Renal cortex interstitium (tissue), 15 donors: ENCODE data around the gene SCGB2B2. TPM values are rescaled to one million over a fixed set of nuclear protein-coding genes. Genes with fewer than 3 reads are reported as not detected.
A peak's percentile ranks its signal among the peaks of the same experiment; 100 is the strongest.
"Not testable (repeated sequence)": the region's sequence is repeated elsewhere in the genome, so short reads cannot be mapped to it uniquely, and the experiment has no call there.

Source experiments
- DNase-seq, 11 donors: peaks; one replicate each; pipeline ENCODE4 v3.0.0-alpha.2; 2013; ENCODE audit warnings: low read depth in 9 of 11, low spot score in 4 of 11; ENCODE audit errors: extremely low read depth in 1 of 11
- long read RNA-seq, 16 experiments: transcript quantifications; one replicate each; lab custom pipeline, GENCODE V29; 2026
- polyA plus RNA-seq, 3 donors: library from polyadenylated mRNA; unstranded; fragments of 120-200 nt; gene quantifications; one replicate each; pipeline ENCODE4 v1.2.1, GENCODE V29; 2013; ENCODE audit not compliant: insufficient read length in 3 of 3

The SCGB2B2 gene, protein sequence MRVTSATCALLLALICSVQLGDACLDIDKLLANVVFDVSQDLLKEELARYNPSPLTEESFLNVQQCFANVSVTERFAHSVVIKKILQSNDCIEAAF
- polyA plus RNA-seq, result 1 to 10 TPM; 1.1 to 1.5 (median 1.4) TPM
- long read RNA-seq, donor 1, result 0 reads
- long read RNA-seq, donor 2, partial matches to known transcripts, result 11 of 11 reads
- long read RNA-seq, donor 2, other reads (novel, unspliced or antisense), result 0 of 11 reads
- long read RNA-seq, donor 3, partial matches to known transcripts, result 57 of 57 reads
- long read RNA-seq, donor 3, other reads (novel, unspliced or antisense), result 0 of 57 reads
- long read RNA-seq, donor 4, result 0 reads
- long read RNA-seq, donor 5, partial matches to known transcripts, result 0 of 1 reads
- long read RNA-seq, donor 5, other reads (novel, unspliced or antisense), result 0 of 1 reads
- long read RNA-seq, donor 6, partial matches to known transcripts, result 43 of 43 reads
- long read RNA-seq, donor 6, other reads (novel, unspliced or antisense), result 0 of 43 reads
- long read RNA-seq, donor 7, partial matches to known transcripts, result 35 of 35 reads
- long read RNA-seq, donor 7, other reads (novel, unspliced or antisense), result 0 of 35 reads
- long read RNA-seq, donor 8, partial matches to known transcripts, result 27 of 27 reads
- long read RNA-seq, donor 8, other reads (novel, unspliced or antisense), result 0 of 27 reads
- long read RNA-seq, donor 9, partial matches to known transcripts, result 25 of 25 reads
- long read RNA-seq, donor 9, other reads (novel, unspliced or antisense), result 0 of 25 reads
- long read RNA-seq, donor 10, partial matches to known transcripts, result 16 of 29 reads
- long read RNA-seq, donor 10, other reads (novel, unspliced or antisense), result 13 of 29 reads
- long read RNA-seq, donor 11, partial matches to known transcripts, result 5 of 5 reads
- long read RNA-seq, donor 11, other reads (novel, unspliced or antisense), result 0 of 5 reads
- long read RNA-seq, donor 12, partial matches to known transcripts, result 5 of 5 reads
- long read RNA-seq, donor 12, other reads (novel, unspliced or antisense), result 0 of 5 reads
- long read RNA-seq, donor 13, partial matches to known transcripts, result 36 of 36 reads
- long read RNA-seq, donor 13, other reads (novel, unspliced or antisense), result 0 of 36 reads
- long read RNA-seq, donor 14, partial matches to known transcripts, result 43 of 43 reads
- long read RNA-seq, donor 14, other reads (novel, unspliced or antisense), result 0 of 43 reads
- long read RNA-seq, donor 15, result 0 reads
- long read RNA-seq, donor 16, result 0 reads

DNA sequence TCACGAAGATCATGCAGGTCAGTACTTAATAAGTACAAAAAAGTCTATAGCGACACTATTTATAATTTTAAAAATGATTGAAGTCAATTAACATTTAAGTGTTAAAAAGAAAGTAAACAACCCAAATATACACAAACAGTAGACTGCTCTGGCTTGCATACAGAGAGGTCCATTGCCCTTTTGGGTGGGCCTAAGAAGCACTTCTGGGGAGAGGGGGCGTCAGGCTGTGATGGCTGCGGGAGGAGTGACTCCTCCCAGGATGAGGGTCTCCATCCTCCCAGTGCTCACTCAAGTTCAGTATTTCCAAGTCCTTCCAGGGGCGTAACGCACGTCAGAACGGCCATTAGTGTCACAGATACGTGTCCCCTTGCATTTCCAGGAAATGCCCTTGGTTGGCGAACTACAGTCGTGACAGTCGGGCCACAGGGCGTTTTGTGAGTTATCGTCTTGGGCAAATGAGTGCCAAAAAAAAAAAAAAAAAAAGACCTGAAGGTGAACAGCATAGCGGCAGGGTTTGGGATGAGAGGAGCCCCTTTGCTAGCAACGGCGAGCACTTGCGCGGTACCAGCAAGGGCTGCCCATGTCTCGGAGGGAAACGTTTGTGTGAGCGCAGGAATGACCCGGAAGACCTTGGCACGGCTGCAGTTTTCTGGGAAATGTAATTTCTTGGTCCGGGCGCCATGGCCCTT lies at the start of gene SCGB2B2:
Gene SCGB2B2 (minus strand): TSS at position 463 of the 689 bp plus-strand sequence. CDS start 82,596 bp downstream, outside the sequence.
- DNase-seq, result peak; percentile 33 to 78 (median 62)

DNA sequence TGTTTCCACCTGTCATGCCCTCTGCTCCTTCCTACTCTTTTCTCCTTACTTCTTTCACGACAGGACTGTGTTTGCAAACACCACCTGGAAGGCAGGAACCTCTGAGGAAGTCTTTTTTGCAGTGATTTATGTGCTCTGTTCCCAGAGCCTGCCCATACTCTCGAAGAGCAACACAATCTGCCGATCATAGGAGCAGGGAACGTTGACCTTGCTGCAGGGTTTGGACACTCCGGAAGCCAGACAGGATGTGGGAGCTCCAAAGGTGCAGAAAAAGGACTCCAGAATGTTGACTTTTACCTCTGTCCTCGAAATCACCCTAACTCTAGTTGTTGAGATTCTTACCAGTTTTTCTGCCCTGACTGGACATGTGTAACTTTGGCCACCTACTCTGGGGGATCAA lies 48.4 kb upstream of the SCGB2B2 start:
- DNase-seq, result no peak

DNA sequence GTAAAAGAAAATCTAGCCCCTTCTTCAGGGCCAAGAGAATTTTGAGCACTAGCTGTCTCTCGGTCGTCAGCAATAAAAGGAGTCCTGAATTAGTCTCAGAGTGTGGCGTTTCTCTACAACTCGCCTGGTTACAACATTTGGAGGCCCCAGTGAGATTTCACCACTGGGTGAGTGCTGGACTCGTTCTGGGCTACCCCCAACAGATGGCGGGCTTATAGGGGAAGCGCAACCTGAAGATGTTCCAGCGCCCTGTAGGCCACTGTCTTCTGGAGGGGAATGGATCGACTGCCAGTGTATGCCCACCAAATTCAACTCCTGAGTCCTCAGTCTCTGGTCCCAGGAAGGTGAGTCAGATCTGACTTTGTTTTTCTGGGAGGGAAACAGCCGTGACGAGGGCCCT lies 45.4 kb upstream of the SCGB2B2 start:
- no peak for DNase-seq

DNA sequence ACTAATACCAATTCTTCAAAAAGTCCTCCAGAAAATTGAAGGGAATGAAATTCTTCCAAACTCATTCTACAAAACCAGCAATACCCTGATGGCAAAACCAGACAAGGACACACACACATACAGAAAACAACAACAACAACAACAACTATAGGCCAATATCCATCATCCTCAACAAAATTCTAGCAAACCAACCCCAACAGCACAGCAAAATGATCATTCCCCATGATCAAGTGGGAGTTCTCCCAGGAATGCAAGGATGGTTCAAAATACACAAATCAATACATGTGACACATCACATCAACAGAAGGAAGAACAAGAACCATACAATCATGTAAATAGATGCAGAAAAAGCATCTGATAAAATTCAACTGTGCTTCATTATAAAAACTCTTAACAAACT lies 38.4 kb upstream of the SCGB2B2 start:
- no peak for DNase-seq

DNA sequence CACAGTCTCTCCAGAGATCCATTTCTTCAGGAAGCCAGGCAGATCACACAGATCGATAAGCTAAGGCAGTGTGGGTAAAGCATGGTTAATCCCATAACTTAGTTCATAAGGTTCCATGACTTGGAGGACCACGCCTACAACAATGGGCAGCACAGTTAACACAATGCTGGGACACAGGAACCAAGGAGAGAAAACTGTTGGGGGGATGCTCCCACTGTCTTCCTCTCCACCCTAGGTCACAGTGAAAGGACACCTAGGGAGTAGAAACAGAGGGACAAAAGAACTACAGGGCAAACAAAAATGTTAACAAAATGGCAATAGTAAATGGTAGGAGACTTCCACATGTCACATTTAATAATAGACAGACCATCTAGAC lies 36.3 kb upstream of the SCGB2B2 start:
- no peak for DNase-seq

DNA sequence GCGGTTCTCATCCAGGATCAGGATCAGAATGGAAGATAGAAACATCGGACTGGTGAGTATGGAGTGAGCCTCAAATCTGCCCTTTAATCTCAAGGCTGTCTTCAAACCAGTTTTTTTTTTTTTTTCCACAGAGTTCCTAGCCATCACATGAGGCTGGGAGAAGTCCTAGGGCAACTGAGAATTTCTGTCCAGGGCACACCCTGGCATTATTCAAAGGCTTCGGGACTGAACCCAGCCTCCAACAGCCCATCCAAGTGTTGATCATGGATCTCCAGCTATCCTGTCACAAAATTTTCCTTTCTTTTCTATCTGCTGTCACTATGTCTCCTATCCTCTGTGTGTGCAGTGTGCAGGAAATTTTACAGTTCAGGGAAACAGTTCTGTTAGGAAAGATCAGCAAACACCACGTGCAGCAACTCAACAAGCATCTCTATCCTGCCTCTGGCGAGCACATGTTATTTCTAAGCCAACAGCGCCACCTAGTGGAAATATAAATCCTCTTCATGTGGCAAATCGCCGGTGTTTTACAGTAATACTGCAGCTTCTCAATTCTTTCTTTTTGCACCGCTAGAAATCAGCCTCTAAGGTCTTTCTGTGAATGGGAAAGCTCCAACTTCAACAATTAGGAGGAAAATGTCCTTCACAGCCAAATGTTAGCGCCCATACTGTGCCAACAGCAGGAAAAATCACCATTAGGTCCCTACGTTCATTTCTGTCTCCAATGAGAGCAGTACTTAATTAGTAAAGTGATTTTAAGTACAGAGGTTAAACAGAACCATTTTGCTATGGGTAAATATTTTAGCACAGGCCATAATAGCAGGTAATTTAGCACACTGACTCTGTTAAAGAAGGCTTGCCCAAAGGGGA lies 35.7 kb upstream of the SCGB2B2 start:
- peak in 9 of 11 donors; percentile 29 to 53 (median 46) for DNase-seq

DNA sequence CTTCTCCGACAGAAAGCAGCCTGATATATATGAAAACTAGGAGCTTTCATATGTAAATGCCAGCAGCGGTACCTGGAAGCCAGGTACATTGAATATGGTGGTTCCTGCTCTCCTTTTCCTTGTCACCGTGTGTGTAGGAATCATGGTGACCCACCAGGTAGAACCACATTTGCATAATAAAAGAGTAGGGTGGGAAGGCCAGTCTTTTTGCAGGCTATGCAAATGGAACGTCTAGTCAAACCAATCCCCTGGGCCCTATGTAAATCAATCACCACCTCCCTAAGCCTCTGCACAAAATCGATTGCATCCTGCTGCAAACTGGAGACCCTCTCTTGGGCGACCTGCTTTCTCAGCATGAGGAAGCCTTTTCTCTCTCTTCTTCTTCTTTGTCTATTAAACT lies 34.9 kb upstream of the SCGB2B2 start:
- DNase-seq, result no peak

DNA sequence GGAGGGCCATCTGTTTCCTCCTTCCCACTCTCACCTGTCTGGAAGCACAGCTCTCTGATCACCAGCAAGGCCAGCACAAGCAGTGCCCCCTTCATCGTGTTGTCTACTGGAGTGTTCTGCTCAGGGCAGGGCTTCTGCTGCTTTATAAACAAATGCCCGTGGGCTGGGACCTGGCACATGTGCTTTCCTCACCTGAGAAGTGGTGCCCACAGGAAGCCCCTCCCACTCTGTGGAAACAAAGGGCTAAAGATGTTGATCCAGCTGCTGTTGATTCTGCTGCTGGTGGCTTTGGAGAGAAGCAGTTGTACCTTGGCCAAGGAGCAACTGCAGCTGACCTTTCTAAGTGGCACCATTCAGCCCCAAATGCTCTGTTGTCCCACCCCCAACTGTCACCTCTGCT lies 30.7 kb upstream of the SCGB2B2 start:
- no peak for DNase-seq

DNA sequence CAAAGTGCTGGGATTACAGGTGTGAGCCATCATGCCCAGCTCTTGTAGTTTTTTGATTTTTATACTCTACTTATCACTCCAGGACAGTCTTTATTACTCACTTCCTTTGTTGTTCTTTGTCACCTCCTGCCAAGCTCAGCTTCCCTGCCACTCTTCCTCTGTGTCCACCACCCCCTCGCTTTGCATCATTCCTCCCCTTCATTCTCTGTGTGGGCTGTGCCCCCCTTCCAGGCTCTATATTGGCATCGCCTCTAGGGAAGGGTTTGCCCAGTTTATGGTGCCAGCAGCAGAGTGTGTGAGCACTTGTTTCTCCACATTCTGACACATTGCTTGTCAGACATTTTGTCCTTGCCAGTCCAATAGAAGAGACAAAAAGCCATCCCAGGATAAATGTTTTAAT lies 15.6 kb upstream of the SCGB2B2 start:
- DNase-seq, result no peak

DNA sequence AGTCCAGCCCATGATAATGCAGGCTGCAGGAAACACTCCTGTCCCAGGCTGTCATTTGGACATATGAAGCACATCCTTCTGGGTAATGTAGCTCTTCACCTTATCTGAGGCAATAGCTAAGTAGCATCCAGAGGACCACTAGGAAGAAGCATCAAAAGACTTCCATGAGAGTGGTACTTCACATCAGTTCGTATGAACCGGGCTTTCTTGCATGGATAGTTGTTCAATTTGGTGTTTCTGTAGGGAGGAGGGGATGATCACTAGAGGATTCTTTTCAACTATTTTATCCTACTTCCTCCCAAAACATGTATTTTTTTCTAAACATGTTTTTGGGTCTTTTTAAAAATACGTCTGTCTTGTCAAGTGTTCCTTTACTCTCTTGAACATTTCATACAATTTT lies 13.4 kb upstream of the SCGB2B2 start:
- no peak for DNase-seq

DNA sequence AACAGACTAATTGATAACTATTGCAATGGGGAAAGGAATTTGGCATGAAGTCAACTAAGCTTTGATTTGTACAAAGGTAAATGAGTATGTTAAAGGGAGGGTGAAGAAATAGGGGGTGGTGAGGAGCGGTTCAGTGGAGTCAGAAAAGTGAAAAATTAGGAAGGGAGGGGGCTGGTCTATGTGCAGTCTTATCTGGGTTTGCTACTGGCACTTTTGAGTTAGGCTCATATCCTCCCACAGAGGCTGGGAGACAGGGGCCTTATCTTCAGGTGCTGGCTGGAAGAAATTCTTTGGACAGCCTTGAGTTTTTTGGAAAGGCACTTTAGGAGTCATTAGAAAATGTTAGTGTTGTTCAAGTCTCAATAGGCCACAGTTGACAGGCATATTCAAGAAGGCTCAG lies 11.6 kb upstream of the SCGB2B2 start:
- DNase-seq, result no peak

DNA sequence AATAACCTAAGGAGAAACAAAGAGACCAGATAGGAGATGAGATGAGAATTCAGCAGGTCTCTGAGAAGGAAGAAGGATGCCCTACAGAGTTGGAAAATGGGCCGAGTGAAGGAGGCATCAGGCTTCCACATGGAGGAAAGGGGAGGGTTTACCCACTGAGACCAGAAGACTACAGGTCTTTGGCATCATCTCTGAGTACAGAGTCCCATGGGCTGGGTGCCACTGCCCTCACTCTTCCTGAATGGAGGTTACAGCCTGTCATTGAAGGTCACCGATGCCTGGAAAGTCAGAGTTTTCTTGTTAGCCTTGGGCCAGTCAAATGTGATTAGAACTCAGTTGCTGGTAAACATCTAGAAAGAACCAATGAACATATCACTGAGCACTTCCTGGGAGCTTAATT lies 10.4 kb upstream of the SCGB2B2 start:
- DNase-seq, result no peak

DNA sequence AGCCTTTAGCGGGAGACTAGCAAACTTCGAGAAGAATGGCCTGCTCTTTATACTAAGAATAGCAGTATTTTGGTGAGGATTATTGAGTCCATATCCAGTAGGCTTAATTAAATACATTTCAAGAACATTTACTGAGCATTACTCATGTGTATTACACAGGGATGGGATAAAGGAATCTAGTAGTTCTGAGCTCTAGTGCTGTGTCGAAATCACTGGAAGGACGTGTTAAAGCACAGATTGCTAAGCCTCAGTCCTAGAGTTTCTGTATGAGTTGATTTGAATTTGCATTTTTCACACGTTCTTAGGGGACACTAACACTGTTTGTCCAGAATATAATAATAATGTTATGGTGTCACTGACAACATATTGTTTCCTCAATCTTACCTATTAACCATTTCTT lies 9.5 kb upstream of the SCGB2B2 start:
- no peak for DNase-seq

DNA sequence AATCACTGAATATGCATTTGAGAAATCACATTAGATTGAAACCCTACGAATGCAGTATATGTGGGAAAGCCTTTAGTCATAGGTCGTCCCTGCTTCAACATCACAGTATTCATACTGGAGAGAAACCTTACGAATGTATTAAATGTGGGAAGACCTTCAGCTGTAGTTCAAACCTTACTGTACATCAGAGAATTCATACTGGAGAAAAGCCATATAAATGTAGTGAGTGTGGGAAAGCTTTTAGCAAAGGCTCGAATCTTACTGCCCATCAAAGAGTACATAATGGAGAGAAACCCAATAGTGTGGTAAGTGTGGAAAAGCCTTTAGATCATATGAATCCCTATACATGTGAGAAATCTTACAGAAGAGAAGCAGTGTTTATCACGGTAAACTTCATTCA lies 8.3 kb upstream of the SCGB2B2 start:
- DNase-seq, result not testable (repeated sequence)

DNA sequence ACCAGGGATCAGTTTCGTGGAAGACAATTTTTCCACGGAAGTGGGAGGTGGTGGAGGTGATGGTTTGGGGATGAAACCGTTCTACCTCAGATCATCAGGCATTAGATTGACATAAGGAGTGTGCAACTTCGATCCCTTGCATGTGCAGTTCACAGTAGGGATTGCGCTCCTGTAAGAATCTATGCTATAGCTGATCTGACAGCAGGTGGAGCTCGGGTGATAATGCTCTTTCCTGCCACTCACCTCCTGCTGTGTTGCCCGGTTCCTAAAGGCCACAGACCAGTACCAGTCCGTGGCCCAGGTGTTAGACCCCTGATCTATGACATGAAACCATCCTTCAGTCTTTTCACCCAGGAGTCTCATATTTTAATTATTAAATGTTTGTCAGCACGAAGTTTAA lies 4.5 kb upstream of the SCGB2B2 start:
- DNase-seq, result no peak

DNA sequence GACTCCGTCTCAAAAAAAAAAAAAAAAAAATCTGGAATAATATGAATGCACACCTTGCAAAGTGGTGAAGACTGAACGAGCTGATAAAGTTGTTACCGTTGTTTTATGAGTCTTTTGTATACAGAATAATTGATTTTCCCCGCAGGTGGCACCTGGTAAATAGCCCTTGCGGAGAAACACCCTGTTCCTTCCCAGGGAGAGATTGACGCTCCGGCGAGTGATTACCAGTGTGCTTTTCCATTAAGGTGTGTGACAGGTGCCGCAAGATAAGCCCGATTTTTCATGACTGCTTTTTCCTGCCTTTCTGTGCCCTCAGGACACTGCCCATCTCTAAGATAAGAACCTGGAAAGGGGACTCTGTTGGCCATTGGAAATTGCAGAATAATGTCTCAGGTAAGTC lies 1.5 kb upstream of the SCGB2B2 start:
- no peak for DNase-seq

DNA sequence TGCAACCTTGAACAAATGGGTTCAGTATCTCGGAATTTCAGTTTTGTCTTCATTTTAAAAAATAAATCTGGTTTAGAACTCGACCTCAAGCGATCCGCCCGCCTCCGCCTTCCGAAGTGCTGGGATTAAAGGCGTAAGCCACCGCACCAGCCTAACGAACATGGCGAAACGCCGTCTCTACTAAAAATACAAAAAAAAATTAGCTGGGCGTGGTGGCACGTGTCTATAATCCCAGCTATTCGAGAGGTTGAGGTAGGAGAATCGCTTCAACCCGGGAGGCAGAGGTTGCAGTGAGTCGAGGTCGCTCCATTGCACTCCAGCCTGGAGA lies 1.1 kb upstream of the SCGB2B2 start:
- DNase-seq, result no peak

DNA sequence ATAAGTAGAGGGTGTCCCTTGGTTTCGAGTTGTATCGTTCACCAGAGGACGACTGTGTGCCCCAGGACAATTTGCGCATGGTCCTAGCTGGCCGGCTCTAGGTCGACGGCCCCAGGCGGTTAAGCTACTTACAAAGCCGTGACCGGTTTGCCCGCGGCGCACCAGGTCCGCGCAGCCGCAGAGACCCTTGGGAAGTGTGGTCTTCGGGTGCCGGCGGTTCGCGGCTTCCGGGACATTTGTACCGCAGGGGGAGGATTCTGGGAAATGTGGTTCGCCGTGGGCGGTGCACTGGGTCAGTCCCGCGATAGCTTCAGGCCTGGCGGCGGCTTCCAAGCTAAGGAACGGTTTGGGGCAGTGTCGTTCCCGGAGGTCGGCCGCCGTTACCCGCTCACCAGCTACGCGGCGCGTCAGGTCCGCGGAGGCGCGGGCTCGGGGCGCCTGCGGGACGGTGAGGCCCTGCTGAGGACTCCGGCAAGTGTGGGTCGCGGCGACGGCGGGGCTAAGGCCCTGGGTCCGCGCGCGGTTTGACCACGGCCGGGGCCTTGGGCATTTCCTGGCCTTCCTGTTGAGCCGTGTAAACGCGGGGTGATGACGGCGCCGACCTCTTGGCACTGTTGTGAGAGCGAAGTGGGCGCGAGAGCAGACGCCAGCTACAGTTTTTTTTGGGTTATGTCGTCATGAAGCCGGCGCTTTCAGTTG lies 576 bp upstream of the SCGB2B2 start, which contains the start of gene ZNF302:
Gene ZNF302 (plus strand): TSS at position 293 of the 699 bp plus-strand sequence. CDS start 1,127 bp downstream, outside the sequence.
- DNase-seq, result peak; percentile 92 to 97 (median 95)
